ENCODE data around the gene SLC25A21.

SLC25A21 gene

DNA sequence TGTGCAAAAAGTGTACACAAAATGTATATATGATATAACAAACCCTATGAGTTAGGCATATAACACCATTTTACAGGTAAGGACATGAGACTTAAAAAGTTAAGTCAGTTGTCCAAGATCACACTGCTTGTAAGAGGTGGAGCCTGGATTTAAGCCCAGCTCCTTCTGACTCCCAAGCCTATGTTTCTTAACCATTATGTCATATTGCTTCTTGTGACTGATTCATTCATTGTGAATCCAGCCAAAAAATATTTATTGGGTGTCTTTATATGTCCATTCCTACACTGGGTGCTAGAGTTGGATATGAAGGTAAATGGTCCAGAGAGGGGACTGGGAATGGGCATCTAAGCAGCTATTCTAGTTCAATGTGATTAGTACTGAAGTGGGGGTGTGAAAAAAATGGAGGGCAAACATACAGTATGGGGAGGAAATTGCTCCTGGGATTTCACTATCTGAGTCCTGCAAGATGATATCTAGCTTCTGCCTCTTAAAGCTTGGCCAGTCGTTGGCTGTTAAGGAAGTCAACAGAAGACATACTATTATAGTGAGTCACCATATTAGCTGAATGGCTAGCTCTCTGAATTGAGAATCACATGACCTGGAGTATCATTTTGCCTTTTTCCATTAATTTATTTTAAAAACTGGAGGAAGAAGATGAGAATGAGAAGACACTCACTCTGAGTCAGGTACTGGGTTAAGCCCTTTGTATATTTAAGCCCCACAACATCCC, 481.9 kb downstream of the SLC25A21 start:
- H3K4me3 ChIP-seq (ENCODE audit: extremely low read depth, insufficient read depth, low read length, poor library complexity, severe bottlenecking): no peak overlapping the region
- no peaks in the 10 kb centered on the region for H3K36me3 ChIP-seq (ENCODE audit: control insufficient read depth, insufficient read depth, low read length)
- H3K9me3 ChIP-seq (ENCODE audit: control insufficient read depth, low read length): no peaks in the 10 kb centered on the region
- H3K4me1 ChIP-seq (ENCODE audit: control insufficient read depth, insufficient read depth, low read length, poor library complexity, severe bottlenecking): peaks cover 6% of the 10 kb centered on the region
- 63% methylated on average over 1 of the region's 1 CpG; no CpG with 5 or more reads in 1 of the 2 experiments for WGBS, 2 experiments (ENCODE audit: insufficient coverage in 2 of 2)
- no peak overlapping the region for H3K27ac ChIP-seq (ENCODE audit: low read depth, low read length, severe bottlenecking)

DNA sequence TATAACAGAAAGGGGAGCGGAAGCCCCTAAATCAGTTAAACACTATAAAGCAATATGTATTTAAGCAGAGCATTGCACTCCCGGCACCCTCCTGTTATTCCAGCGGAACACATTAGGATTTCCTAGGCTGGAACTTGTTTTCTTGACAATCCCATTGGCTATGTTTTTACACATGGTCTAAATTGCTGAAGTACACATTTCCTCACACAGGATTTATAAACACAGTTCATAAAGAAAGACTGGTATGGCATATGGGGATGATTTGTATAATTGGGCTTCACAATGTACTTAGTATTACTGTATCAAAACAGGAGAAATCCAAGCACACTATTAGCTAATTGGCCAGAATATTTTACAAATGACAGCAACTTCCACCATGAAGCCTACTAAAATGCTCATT, 487.5 kb downstream of the SLC25A21 start:
- Histone ChIP-seq H3K9me3 (ENCODE audit: control insufficient read depth, low read length) (no peaks in the 10 kb centered on the region), H3K27ac (ENCODE audit: low read depth, low read length, severe bottlenecking) (no peak overlapping the region), H3K4me1 (ENCODE audit: control insufficient read depth, insufficient read depth, low read length, poor library complexity, severe bottlenecking) (peaks cover 6% of the 10 kb centered on the region), H3K36me3 (ENCODE audit: control insufficient read depth, insufficient read depth, low read length) (no peaks in the 10 kb centered on the region), H3K4me3 (ENCODE audit: extremely low read depth, insufficient read depth, low read length, poor library complexity, severe bottlenecking) (no peak overlapping the region)
- 83 to 85% methylated on average over 2 of the region's 3 CpGs for WGBS, 2 experiments (ENCODE audit: insufficient coverage in 2 of 2)

DNA sequence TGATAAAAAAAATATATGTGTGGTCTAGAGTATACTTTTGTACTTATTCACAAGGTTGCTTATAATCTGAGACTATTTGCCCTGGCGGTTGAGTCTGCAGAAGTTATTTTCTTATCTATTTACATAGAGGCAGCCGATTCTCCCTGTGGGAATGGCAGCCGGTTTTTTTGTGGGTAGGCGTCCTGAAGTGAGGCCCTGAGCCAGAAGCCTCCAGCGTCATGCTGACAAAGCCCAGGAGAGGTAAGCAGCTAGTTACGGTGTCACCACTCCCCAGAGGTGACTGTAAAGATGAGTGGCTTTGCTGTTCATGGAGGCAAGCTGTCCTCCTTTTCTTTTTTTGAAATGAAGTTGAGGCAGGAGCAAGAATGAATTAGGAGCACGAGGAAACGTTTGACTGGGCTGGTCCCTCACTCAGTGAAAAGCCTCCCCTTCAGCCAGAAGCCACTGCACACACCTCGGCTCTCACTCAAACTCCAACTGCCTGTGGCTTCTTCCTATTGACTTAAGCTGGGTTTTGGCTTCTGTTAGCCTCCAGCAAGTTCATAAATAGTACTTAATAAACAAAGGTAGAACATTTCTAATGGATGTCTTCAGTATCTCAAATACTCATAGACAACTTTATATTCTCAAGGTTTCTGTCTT, 489.2 kb downstream of the SLC25A21 start:
- H3K36me3 ChIP-seq (ENCODE audit: control insufficient read depth, insufficient read depth, low read length): no peaks in the 10 kb centered on the region
- WGBS, 2 experiments (ENCODE audit: insufficient coverage in 2 of 2): 63 to 71% methylated on average over 7 of the region's 9 CpGs
- H3K4me1 ChIP-seq (ENCODE audit: control insufficient read depth, insufficient read depth, low read length, poor library complexity, severe bottlenecking): peaks cover 6% of the 10 kb centered on the region
- H3K9me3 ChIP-seq (ENCODE audit: control insufficient read depth, low read length): no peaks in the 10 kb centered on the region
- H3K4me3 ChIP-seq (ENCODE audit: extremely low read depth, insufficient read depth, low read length, poor library complexity, severe bottlenecking): no peak overlapping the region
- no peak overlapping the region for H3K27ac ChIP-seq (ENCODE audit: low read depth, low read length, severe bottlenecking)

DNA sequence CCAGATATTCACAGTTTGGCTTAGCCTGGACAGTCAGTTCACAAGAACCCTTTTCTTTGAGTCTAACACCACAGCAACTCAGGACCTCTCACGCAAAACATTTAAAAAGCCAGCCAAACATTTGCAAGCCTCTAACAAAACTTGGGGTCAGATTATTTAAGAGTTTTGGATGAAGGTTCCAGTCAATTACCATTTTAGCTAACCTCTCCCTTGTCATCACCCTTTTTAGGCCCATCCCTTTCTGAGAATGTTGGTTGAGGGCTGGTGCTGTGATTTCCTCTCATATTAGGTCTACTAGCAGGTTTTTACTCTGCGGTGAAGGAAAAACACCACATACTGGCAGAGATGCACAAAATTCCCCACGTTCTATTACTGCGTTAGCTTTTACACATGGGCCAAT, 490.1 kb downstream of the SLC25A21 start:
- Histone ChIP-seq H3K27ac (ENCODE audit: low read depth, low read length, severe bottlenecking) (no peak overlapping the region), H3K4me3 (ENCODE audit: extremely low read depth, insufficient read depth, low read length, poor library complexity, severe bottlenecking) (no peak overlapping the region), H3K4me1 (ENCODE audit: control insufficient read depth, insufficient read depth, low read length, poor library complexity, severe bottlenecking) (peaks cover 6% of the 10 kb centered on the region), H3K9me3 (ENCODE audit: control insufficient read depth, low read length) (no peaks in the 10 kb centered on the region), H3K36me3 (ENCODE audit: control insufficient read depth, insufficient read depth, low read length) (no peaks in the 10 kb centered on the region)
- 80 to 92% methylated on average over 1 to 2 of the region's 4 CpGs for WGBS, 2 experiments (ENCODE audit: insufficient coverage in 2 of 2)

DNA sequence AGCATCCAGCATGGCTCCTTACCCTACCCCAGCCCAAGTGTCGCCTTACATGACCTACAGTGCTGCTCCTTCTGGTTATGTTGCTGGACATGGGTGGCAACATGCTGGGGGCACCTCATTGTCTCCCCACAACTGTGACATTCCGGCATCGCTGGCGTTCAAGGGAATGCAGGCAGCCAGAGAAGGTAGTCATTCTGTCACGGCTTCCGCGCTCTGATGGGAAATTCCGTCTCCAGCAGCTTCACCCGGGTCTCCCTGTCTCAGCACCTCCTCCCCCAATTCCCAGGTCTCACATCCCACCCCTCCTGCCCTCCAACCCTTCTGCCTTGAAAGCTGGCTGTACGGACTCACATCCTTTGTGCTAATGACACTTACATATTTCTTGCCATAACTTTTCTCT, 496.2 kb downstream of the SLC25A21 start:
- Histone ChIP-seq H3K9me3 (ENCODE audit: control insufficient read depth, low read length) (no peaks in the 10 kb centered on the region), H3K27ac (ENCODE audit: low read depth, low read length, severe bottlenecking) (no peak overlapping the region), H3K4me1 (ENCODE audit: control insufficient read depth, insufficient read depth, low read length, poor library complexity, severe bottlenecking) (no peaks in the 10 kb centered on the region), H3K36me3 (ENCODE audit: control insufficient read depth, insufficient read depth, low read length) (no peaks in the 10 kb centered on the region), H3K4me3 (ENCODE audit: extremely low read depth, insufficient read depth, low read length, poor library complexity, severe bottlenecking) (no peak overlapping the region)
- WGBS, 2 experiments (ENCODE audit: insufficient coverage in 2 of 2): 5 to 15% methylated on average over 9 to 10 of the region's 10 CpGs

DNA sequence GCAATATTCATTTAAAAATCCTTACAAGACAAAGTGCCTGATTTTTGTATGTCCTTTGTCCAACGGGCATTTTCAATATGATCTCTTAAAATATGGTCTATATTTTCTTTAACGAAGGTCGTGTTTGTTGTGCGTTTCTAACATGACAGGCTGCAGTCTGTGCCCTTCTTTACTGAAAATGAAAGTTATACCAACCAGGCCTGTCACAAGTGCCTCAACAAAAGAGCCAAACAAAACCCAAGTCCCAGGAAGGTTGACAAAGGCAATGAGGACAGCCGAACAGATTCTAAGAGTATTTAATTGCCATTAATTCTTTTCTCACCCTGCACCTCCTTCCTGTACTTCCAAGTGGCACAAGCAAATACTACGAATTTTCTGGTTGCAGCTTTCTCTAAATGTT, 496.8 kb downstream of the SLC25A21 start:
- Histone ChIP-seq H3K27ac (ENCODE audit: low read depth, low read length, severe bottlenecking) (no peak overlapping the region), H3K9me3 (ENCODE audit: control insufficient read depth, low read length) (no peaks in the 10 kb centered on the region), H3K36me3 (ENCODE audit: control insufficient read depth, insufficient read depth, low read length) (no peaks in the 10 kb centered on the region), H3K4me1 (ENCODE audit: control insufficient read depth, insufficient read depth, low read length, poor library complexity, severe bottlenecking) (no peaks in the 10 kb centered on the region), H3K4me3 (ENCODE audit: extremely low read depth, insufficient read depth, low read length, poor library complexity, severe bottlenecking) (no peak overlapping the region)
- WGBS, 2 experiments (ENCODE audit: insufficient coverage in 2 of 2): 71% methylated on average over 4 of the region's 6 CpGs; no CpG with 5 or more reads in 1 of the 2 experiments

DNA sequence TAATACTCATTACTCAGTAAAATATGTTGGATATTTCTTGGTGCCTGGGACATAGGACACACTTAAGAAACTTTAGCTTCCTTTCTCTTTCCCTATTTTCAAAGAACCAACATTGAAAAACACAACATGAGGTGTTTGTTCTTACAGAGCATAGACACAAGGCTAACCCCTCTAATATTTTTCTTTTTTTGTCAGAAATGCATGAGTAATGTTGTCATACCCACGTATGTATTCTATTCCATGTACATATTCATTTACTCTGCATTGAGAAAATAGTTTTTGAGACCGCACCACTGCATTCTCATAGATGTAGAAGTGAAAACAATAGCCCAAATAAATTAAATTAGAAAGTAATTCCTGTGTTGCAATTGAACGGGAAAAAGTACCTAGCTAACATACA, 497.7 kb downstream of the SLC25A21 start:
- WGBS, 2 experiments (ENCODE audit: insufficient coverage in 2 of 2): no CpG with 5 or more reads among the region's 3 CpGs
- Histone ChIP-seq H3K9me3 (ENCODE audit: control insufficient read depth, low read length) (no peaks in the 10 kb centered on the region), H3K27ac (ENCODE audit: low read depth, low read length, severe bottlenecking) (no peak overlapping the region), H3K4me3 (ENCODE audit: extremely low read depth, insufficient read depth, low read length, poor library complexity, severe bottlenecking) (no peak overlapping the region), H3K36me3 (ENCODE audit: control insufficient read depth, insufficient read depth, low read length) (no peaks in the 10 kb centered on the region), H3K4me1 (ENCODE audit: control insufficient read depth, insufficient read depth, low read length, poor library complexity, severe bottlenecking) (no peaks in the 10 kb centered on the region)

DNA sequence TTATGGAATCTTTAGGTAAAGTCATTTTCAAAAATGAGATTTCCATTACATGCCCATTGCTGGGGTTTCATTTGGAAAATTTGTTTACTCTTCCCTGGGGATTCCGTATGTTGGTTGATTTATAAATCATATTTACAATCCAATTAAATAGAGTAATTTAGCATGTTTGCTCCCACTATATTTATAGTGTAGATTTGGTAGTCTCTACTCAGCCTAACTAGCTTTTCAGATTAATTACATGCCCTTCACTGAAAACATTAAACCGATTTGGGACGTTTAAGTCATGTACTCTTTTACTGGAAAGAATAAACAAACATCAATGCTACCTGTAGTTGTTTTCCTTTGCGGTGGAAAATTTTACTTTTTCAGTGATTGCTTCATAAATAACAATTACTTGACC, 500.3 kb downstream of the SLC25A21 start:
- H3K27ac ChIP-seq (ENCODE audit: low read depth, low read length, severe bottlenecking): no peak overlapping the region
- H3K36me3 ChIP-seq (ENCODE audit: control insufficient read depth, insufficient read depth, low read length): no peaks in the 10 kb centered on the region
- H3K4me1 ChIP-seq (ENCODE audit: control insufficient read depth, insufficient read depth, low read length, poor library complexity, severe bottlenecking): no peaks in the 10 kb centered on the region
- no peaks in the 10 kb centered on the region for H3K9me3 ChIP-seq (ENCODE audit: control insufficient read depth, low read length)
- no peak overlapping the region for H3K4me3 ChIP-seq (ENCODE audit: extremely low read depth, insufficient read depth, low read length, poor library complexity, severe bottlenecking)
- no CpG with 5 or more reads among the region's 4 CpGs for WGBS, 2 experiments (ENCODE audit: insufficient coverage in 2 of 2)

DNA sequence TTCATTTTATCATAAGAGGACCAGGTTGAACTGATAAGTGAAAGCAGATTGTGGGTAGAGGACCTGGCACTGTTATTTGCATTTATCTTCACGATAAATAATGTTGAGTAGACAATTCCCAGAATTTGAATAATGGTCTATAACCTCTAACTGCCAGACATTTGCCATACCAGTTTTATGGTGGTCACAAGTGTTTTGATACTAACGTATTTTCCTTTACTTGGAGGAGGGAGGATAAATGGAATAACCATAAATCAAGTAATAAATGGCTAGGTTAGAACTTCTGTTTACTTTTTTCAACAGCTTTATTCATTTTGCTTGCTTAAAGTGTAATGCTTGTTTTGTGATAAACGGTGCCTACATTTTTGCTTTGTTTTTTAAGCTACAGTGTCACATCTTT, 501.3 kb downstream of the SLC25A21 start:
- no peak overlapping the region for H3K27ac ChIP-seq (ENCODE audit: low read depth, low read length, severe bottlenecking)
- no peaks in the 10 kb centered on the region for H3K36me3 ChIP-seq (ENCODE audit: control insufficient read depth, insufficient read depth, low read length)
- 88% methylated on average over 1 of the region's 3 CpGs; no CpG with 5 or more reads in 1 of the 2 experiments for WGBS, 2 experiments (ENCODE audit: insufficient coverage in 2 of 2)
- no peaks in the 10 kb centered on the region for H3K4me1 ChIP-seq (ENCODE audit: control insufficient read depth, insufficient read depth, low read length, poor library complexity, severe bottlenecking)
- no peak overlapping the region for H3K4me3 ChIP-seq (ENCODE audit: extremely low read depth, insufficient read depth, low read length, poor library complexity, severe bottlenecking)
- no peaks in the 10 kb centered on the region for H3K9me3 ChIP-seq (ENCODE audit: control insufficient read depth, low read length)

DNA sequence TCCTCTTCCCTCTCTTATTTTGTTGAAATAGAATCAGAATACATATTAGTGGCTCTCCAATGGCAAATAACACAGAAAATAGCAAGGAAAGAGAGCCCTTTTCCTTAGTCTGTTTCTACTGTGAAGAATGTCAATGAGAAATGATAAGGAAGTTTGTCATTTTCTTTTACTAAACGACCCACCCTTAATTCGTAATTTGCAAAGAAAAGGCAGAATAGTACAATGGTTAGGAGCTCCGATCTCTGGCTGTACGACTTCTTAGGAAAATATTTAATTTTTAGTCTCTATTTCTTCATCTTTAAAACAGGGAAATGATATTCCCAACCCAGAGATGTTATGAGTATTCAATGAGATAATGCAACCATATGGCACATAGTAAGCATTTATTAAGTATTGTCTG, 504.7 kb downstream of the SLC25A21 start:
- H3K4me3 ChIP-seq (ENCODE audit: extremely low read depth, insufficient read depth, low read length, poor library complexity, severe bottlenecking): no peak overlapping the region
- 30% methylated on average over 2 of the region's 4 CpGs; no CpG with 5 or more reads in 1 of the 2 experiments for WGBS, 2 experiments (ENCODE audit: insufficient coverage in 2 of 2)
- H3K4me1 ChIP-seq (ENCODE audit: control insufficient read depth, insufficient read depth, low read length, poor library complexity, severe bottlenecking): peaks cover 6% of the 10 kb centered on the region
- H3K36me3 ChIP-seq (ENCODE audit: control insufficient read depth, insufficient read depth, low read length): no peaks in the 10 kb centered on the region
- H3K27ac ChIP-seq (ENCODE audit: low read depth, low read length, severe bottlenecking): no peak overlapping the region
- no peaks in the 10 kb centered on the region for H3K9me3 ChIP-seq (ENCODE audit: control insufficient read depth, low read length)
